CD4-positive, alpha-beta memory T cell (primary cell): ENCODE measurements around the gene SCNM1. TPM values are rescaled to one million over a fixed set of nuclear protein-coding genes. Genes with fewer than 3 reads are reported as not detected.
A peak's percentile ranks its signal among the peaks of the same experiment; 100 is the strongest.

ENCODE experiments used
- CTCF ChIA-PET: fragments of 350-600 bp; sonication (Branson Sonifier 250); formaldehyde crosslinking; loops from one replicate; lab custom pipeline; 2021; ENCODE audit warnings: inconsistent platforms; ENCODE audit not compliant: partially characterized antibody; lab: Charles Lee
- POLR2A ChIA-PET: fragments of 350-600 bp; sonication (Branson Sonifier 250); formaldehyde crosslinking; loops from one replicate; lab custom pipeline; 2021; ENCODE audit not compliant: partially characterized antibody; lab: Charles Lee
- DNase-seq, 5 donors: peaks; one replicate each; pipeline versions ENCODE4 v3.0.0 to v3.0.0-alpha.2; 2020 to 2022; ENCODE audit warnings: mixed read lengths in 1 of 5
- H3K27ac ChIP-seq: one replicate; pipeline ENCODE4 v1.7.0; 2013; ENCODE audit warnings: low read depth, low read length
- H3K27me3 ChIP-seq: 2 replicates; pipeline ENCODE4 v1.7.0; 2013; ENCODE audit warnings: mild to moderate bottlenecking, low read length, moderate library complexity; ENCODE audit not compliant: insufficient read depth
- H3K36me3 ChIP-seq: 2 replicates; pipeline ENCODE4 v1.7.0; 2013; ENCODE audit warnings: mild to moderate bottlenecking, low read length, moderate library complexity; ENCODE audit not compliant: insufficient read depth
- H3K4me1 ChIP-seq: 2 replicates; pipeline ENCODE4 v1.7.0; 2013; ENCODE audit warnings: mild to moderate bottlenecking, low read length, moderate library complexity; ENCODE audit not compliant: insufficient read depth
- H3K4me3 ChIP-seq, 2 donors: one replicate each; pipeline ENCODE4 v1.7.0; 2013; ENCODE audit warnings: low read length in 2 of 2, mild to moderate bottlenecking in 1 of 2
- H3K9me3 ChIP-seq, 2 donors: one replicate each; pipeline ENCODE4 v1.7.0; 2013; ENCODE audit warnings: low read length in 2 of 2, control low read depth in 1 of 2; ENCODE audit not compliant: control insufficient read depth in 1 of 2
- H3K27ac Mint-ChIP-seq, 7 donors: one replicate each; pipeline ENCODE4 v1.8.0; 2020 to 2021; ENCODE audit warnings: mixed read lengths in 7 of 7, mild to moderate bottlenecking in 6 of 7, inconsistent platforms in 3 of 7, moderate library complexity in 3 of 7
- H3K27me3 Mint-ChIP-seq, 2 donors: one replicate each; pipeline ENCODE4 v1.8.0; 2020 to 2021; ENCODE audit warnings: mixed read lengths in 2 of 2
- H3K36me3 Mint-ChIP-seq, 2 donors: one replicate each; pipeline ENCODE4 v1.8.0; 2020 to 2021; ENCODE audit warnings: mixed read lengths in 2 of 2, inconsistent platforms in 1 of 2, mild to moderate bottlenecking in 1 of 2
- H3K4me1 Mint-ChIP-seq, 4 donors: one replicate each; pipeline ENCODE4 v1.8.0; 2020 to 2021; ENCODE audit warnings: mixed read lengths in 4 of 4, mild to moderate bottlenecking in 1 of 4
- H3K4me3 Mint-ChIP-seq, 8 donors: one replicate each; pipeline ENCODE4 v1.8.0; 2020 to 2021; ENCODE audit warnings: mixed read lengths in 8 of 8, mild to moderate bottlenecking in 7 of 8, moderate library complexity in 6 of 8, inconsistent platforms in 3 of 8
- H3K9me3 Mint-ChIP-seq, 8 donors: one replicate each; pipeline ENCODE4 v1.8.0; 2020 to 2021; ENCODE audit warnings: mixed read lengths in 8 of 8, mild to moderate bottlenecking in 5 of 8, inconsistent platforms in 3 of 8, moderate library complexity in 1 of 8
- intact Hi-C: fragments of 100-400 bp; cut with micrococcal nuclease; formaldehyde crosslinking; loops from one replicate; pipeline ENCODE4 v1.15.1; 2023
- polyA plus RNA-seq, 2 donors: library from polyadenylated mRNA; unstranded; fragments of 300-500 nt; fragmentation: Illumina TruSeq; gene quantifications; one replicate each; pipeline ENCODE4 v1.2.3, GENCODE V29; 2021
- total RNA-seq, 2 experiments: library from RNA; stranded (reverse); gene quantifications; one replicate each; pipeline ENCODE4 v1.2.3, GENCODE V29; 2021

Gene SCNM1
- total and polyA plus RNA-seq, 4 experiments from 2014 or later: 57.4 to 80.9 (median 68.9) TPM

DNA sequence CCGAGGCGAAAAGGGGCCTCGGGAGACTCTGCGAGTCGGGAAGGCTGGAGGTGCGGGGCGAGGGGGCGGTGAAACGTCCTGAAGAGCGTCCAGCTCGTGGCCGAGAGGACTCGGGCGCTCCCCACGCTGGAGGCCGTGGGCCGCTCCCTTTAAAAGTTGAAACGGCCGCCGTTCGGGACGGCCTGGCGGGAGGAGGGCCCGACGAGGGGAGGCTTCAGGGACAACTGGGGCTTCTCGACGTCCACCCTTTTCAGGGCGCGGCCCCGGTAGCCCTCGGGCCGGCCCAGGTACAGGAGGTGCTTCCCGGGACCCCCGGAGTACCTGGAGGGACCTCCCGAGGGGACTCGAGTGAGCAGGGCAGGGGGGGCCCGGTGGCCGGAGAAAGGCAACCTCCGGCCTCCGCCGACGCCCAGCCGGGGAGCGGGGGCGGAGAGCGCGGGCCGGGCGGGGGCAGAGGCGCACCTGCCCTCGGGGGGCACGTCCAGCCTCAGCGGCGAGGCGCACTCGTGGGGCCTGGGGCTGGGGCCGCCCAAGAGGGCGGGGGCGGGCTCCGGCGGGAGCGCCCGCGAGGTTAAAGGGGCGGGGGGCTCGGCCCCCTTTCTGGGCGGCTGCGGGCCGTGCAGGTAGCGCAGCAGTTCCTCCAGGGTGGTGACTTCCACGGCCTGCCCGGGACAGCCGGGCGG is 33.5 kb upstream of the SCNM1 start:
- H3K4me1 Mint-ChIP-seq: peaks cover 2 to 11% (median 7%) of the 10 kb centered on the region in 4 donors
- no peak overlapping the region for H3K27ac Mint-ChIP-seq
- peaks cover 2 to 10% of the 10 kb centered on the region in 2 donors for H3K36me3 Mint-ChIP-seq
- ChIA-PET POLR2A (no interaction called here), CTCF (interaction anchor here (1.7 kb wide), 1 partner anchor 33 kb away, joined by 14 read pairs; no protein-coding TSS in a partner anchor)
- Histone ChIP-seq H3K4me1 (peaks cover 14% of the 10 kb centered on the region), H3K4me3 (no peak overlapping the region), H3K36me3 (no peaks in the 10 kb centered on the region), H3K9me3 (no peaks in the 10 kb centered on the region), H3K27ac (no peak overlapping the region), H3K27me3 (peaks cover 6% of the 10 kb centered on the region)
- intact Hi-C loops: no loop called here
- no peaks in the 10 kb centered on the region for H3K9me3 Mint-ChIP-seq
- peaks cover 3 to 11% of the 10 kb centered on the region in 2 donors for H3K27me3 Mint-ChIP-seq
- peak overlapping the region in 1 of 8 donors; percentile 30 for H3K4me3 Mint-ChIP-seq
- DNase-seq: no peak

- Mint-ChIP-seq H3K9me3 (no peaks in the 10 kb centered on the region), H3K4me3 (peak overlapping the region in 1 of 8 donors; percentile 65), H3K36me3 (peaks cover 2 to 10% of the 10 kb centered on the region in 2 donors), H3K4me1 (peaks cover 2 to 11% (median 7%) of the 10 kb centered on the region in 4 donors), H3K27ac (no peak overlapping the region), H3K27me3 (peaks cover 3 to 11% of the 10 kb centered on the region in 2 donors)
- Histone ChIP-seq H3K9me3 (no peaks in the 10 kb centered on the region), H3K4me1 (peaks cover 14% of the 10 kb centered on the region), H3K36me3 (no peaks in the 10 kb centered on the region), H3K27ac (no peak overlapping the region), H3K27me3 (peaks cover 6% of the 10 kb centered on the region), H3K4me3 (no peak overlapping the region)
- DNase-seq: no peak
- intact Hi-C loops: no loop called here
- CTCF ChIA-PET: no interaction called here
- POLR2A ChIA-PET: no interaction called here
These were observed 32.7 kb upstream of the SCNM1 start for GRCh38 chr1:151133018-151133806.

- Mint-ChIP-seq H3K4me3 (no peak overlapping the region), H3K9me3 (no peaks in the 10 kb centered on the region), H3K36me3 (peaks cover 0 to 10% of the 10 kb centered on the region in 2 donors), H3K27ac (no peak overlapping the region), H3K4me1 (peaks cover 2 to 11% (median 7%) of the 10 kb centered on the region in 4 donors), H3K27me3 (peaks cover 3 to 11% of the 10 kb centered on the region in 2 donors)
- Histone ChIP-seq H3K27me3 (peaks cover 6% of the 10 kb centered on the region), H3K36me3 (no peaks in the 10 kb centered on the region), H3K4me1 (peaks cover 14% of the 10 kb centered on the region), H3K4me3 (no peak overlapping the region), H3K9me3 (no peaks in the 10 kb centered on the region), H3K27ac (no peak overlapping the region)
- POLR2A ChIA-PET: interaction anchor here (1.5 kb wide), 1 partner anchor 23 kb away, joined by 5 read pairs; no protein-coding TSS in a partner anchor
- CTCF ChIA-PET: interaction anchor here (1.2 kb wide), 1 partner anchor 9 kb away, joined by 4 read pairs; no protein-coding TSS in a partner anchor
- intact Hi-C loops: no loop called here
- DNase-seq: no peak
These were observed 31.5 kb upstream of the SCNM1 start for GRCh38 chr1:151134396-151134795.

DNA sequence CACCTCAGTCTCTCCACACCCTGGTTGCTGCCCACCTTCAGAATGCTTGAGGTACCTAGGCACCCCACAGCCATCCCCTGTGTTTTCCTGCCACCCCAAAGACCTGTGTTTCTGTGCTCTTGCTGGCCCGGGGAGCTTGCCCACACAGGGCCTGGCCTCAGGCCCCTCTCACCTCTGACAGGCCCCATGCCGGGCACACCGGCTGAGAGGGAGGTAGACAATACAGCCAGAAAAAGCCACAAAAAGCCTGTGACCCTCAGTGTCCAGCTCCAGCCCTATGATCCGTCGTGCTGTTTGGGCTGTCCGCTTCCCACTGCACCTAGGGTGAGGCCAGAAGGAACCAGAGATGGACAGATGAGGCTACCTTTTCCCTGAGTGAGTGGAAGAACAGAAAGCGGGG is 31.0 kb upstream of the SCNM1 start:
- H3K9me3 Mint-ChIP-seq: no peaks in the 10 kb centered on the region
- H3K27me3 Mint-ChIP-seq: peaks cover 3 to 11% of the 10 kb centered on the region in 2 donors

GRCh38 chr1:151135433-151136385 is 30.2 kb upstream of the SCNM1 start:
- Mint-ChIP-seq H3K27ac (no peak overlapping the region), H3K27me3 (peaks cover 3 to 9% of the 10 kb centered on the region in 2 donors), H3K9me3 (no peaks in the 10 kb centered on the region), H3K36me3 (peaks cover 0 to 10% of the 10 kb centered on the region in 2 donors), H3K4me3 (no peak overlapping the region), H3K4me1 (peaks cover 2 to 11% (median 7%) of the 10 kb centered on the region in 4 donors)
- DNase-seq: no peak
- POLR2A ChIA-PET: no interaction called here
- intact Hi-C loops: no loop called here
- no peaks in the 10 kb centered on the region for H3K36me3 ChIP-seq
- H3K9me3 ChIP-seq: no peaks in the 10 kb centered on the region
- H3K27ac ChIP-seq: no peak overlapping the region
- no peak overlapping the region for H3K4me3 ChIP-seq
- peaks cover 12% of the 10 kb centered on the region for H3K4me1 ChIP-seq
- CTCF ChIA-PET: interaction anchor here (0.6 kb wide), 1 partner anchor 14 kb away, joined by 3 read pairs; no protein-coding TSS in a partner anchor
- H3K27me3 ChIP-seq: peaks cover 5% of the 10 kb centered on the region

More for the DNA sequence above, 31.0 kb upstream of the SCNM1 start:
- intact Hi-C loops: no loop called here
- Mint-ChIP-seq H3K4me1 (peaks cover 2 to 11% (median 7%) of the 10 kb centered on the region in 4 donors), H3K4me3 (no peak overlapping the region), H3K27ac (no peak overlapping the region), H3K36me3 (peaks cover 0 to 10% of the 10 kb centered on the region in 2 donors)
- Histone ChIP-seq H3K27me3 (peaks cover 6% of the 10 kb centered on the region), H3K36me3 (no peaks in the 10 kb centered on the region), H3K27ac (no peak overlapping the region), H3K4me1 (peaks cover 14% of the 10 kb centered on the region), H3K9me3 (no peaks in the 10 kb centered on the region), H3K4me3 (no peak overlapping the region)
- POLR2A ChIA-PET: interaction anchor here (1.5 kb wide), 1 partner anchor 22 kb away, joined by 5 read pairs; no protein-coding TSS in a partner anchor
- CTCF ChIA-PET: interaction anchor here (0.6 to 1.2 kb wide), 2 partner anchors 9 to 14 kb away, joined by 3 to 4 read pairs; no protein-coding TSS in a partner anchor
- DNase-seq: no peak

- H3K4me1 ChIP-seq: no peaks in the 10 kb centered on the region
- H3K27ac ChIP-seq: no peak overlapping the region
- H3K27me3 Mint-ChIP-seq: no peaks in the 10 kb centered on the region
- H3K36me3 Mint-ChIP-seq: peaks cover 0 to 10% of the 10 kb centered on the region in 2 donors
- POLR2A ChIA-PET: interaction anchor here (1.2 kb wide), 1 partner anchor 27 kb away, joined by 3 read pairs; no protein-coding TSS in a partner anchor
- intact Hi-C loops: no loop called here
- DNase-seq: no peak
- H3K27me3 ChIP-seq: no peaks in the 10 kb centered on the region
- H3K36me3 ChIP-seq: no peaks in the 10 kb centered on the region
- H3K4me3 Mint-ChIP-seq: no peak overlapping the region
- CTCF ChIA-PET: interaction anchor here (1.1 to 1.3 kb wide), 2 partner anchors 38 to 113 kb away, joined by 3 read pairs; no protein-coding TSS in a partner anchor
- H3K27ac Mint-ChIP-seq: no peak overlapping the region
- H3K4me1 Mint-ChIP-seq: no peaks in the 10 kb centered on the region
- H3K9me3 ChIP-seq: no peaks in the 10 kb centered on the region
- H3K4me3 ChIP-seq: no peak overlapping the region
- H3K9me3 Mint-ChIP-seq: no peaks in the 10 kb centered on the region
These were observed 28.2 kb upstream of the SCNM1 start for GRCh38 chr1:151137789-151138188.
